ENCODE data around the gene BEGAIN.

BEGAIN gene

GRCh38 chr14:100614803-100615202 is 27.6 kb upstream of the BEGAIN start:
- DNase-seq, result no peak

GRCh38 chr14:100612986-100613385 is 25.8 kb upstream of the BEGAIN start:
- no peak for DNase-seq

DNA sequence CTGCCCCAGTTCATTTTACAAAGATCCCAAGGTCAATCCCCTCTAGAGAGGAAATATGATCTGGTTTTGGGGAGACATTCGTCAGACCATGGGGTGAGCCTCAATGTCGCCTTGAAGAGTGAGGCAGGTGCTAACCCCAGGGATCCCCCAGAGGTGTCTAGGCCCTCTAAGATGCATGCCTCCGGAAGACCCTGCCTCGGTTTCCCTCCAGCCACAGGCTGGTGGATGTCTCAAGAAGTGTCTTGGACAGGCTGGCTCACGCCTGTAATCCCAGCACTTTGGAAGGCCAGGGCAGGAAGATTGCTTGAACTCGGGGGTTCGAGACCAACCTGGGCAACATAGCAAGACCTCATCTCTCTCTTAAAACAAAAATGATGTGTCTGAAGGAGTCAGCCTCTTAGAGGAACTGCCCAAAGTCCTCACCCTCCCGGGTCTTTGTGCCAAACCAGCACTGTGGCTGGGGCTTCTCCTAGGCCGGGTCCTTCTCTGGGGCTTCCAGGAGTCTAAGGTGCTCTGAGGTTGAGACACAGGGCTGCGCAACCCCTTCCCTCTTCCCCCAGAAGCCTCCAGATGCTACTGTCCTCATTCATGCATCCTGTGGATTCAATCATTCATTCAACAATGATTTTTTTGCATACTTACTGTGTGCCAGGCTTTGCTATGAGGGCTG is 24.7 kb upstream of the BEGAIN start:
- DNase-seq, result no peak

DNA sequence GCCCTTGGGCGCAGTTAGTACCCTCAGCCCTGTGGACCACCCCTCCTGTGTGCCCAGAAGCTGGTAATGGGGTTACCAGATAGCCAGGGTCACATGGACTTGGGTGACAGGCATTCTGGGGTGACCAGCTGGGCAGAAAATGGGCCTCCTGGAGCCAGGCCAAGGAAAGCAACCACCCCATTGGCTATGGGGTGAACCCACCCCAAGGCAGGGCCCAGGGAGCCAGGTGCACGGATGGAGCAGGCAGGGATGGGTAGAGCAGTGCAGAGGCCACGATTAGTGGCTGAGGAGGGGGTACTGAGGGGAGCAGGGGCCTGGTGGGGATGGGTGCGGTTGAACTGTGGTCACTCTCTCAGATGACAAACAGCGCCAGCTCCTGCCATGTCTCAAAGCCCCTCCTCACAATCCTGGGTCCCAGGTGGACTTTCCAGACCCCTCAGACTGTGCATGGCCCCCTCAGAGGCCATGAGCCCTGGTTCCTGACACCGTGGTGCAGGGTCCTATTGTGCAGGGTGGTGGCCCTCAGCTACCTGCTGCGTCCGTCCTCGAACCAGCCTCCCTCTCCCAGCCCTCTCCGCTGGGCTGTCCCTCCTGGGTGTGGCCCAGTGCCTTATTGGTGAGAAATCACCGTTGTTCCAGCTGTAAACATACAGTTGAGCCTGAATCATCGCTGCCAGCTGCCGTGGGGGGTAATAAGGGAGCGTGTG is 23.4 kb upstream of the BEGAIN start:
- no peak for DNase-seq

GRCh38 chr14:100609941-100610391 is 22.7 kb upstream of the BEGAIN start:
- no peak for DNase-seq

- DNase-seq, result no peak
These were observed 22.2 kb upstream of the BEGAIN start for GRCh38 chr14:100609331-100609870.

DNA sequence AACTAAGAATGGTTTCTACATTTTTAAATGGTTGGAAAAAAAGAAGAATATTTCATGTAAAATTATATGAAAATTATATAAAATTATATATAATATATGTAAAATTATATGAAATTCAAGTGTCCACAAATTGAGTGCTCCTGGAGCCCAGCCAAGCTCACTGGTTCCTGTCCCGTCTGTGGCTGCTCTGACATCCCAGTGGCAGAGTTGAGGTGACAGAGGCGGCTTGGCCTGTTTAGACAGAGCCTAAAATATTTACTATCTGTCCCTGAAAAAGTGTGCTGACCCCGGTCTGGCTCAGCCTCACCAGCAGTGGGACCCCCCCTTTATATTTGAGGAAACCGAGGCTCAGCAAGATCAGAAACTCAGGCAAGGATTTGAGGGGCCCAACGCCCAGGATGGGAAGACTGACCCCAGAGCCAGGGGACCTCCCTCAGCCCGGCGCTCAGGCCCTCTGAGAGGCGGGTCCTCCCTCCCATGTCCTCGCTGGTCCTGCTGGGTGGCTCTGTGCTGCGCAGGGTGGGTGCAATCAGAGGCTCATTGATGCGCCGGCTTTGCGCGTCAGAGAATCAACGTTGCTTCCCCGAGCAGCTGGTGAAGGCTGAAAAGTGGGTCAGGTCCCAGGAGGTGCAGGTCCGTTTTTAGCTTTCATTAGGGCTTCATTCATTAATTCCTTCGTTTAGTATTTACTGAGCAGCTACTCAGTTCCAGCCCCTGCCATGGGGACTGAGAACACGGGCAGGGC is 21.5 kb upstream of the BEGAIN start:
- no peak for DNase-seq

- no peak for DNase-seq
These were observed 20.8 kb upstream of the BEGAIN start for GRCh38 chr14:100608064-100608463.

- no peak for DNase-seq
These were observed 20.4 kb upstream of the BEGAIN start for GRCh38 chr14:100607611-100607956.

DNA sequence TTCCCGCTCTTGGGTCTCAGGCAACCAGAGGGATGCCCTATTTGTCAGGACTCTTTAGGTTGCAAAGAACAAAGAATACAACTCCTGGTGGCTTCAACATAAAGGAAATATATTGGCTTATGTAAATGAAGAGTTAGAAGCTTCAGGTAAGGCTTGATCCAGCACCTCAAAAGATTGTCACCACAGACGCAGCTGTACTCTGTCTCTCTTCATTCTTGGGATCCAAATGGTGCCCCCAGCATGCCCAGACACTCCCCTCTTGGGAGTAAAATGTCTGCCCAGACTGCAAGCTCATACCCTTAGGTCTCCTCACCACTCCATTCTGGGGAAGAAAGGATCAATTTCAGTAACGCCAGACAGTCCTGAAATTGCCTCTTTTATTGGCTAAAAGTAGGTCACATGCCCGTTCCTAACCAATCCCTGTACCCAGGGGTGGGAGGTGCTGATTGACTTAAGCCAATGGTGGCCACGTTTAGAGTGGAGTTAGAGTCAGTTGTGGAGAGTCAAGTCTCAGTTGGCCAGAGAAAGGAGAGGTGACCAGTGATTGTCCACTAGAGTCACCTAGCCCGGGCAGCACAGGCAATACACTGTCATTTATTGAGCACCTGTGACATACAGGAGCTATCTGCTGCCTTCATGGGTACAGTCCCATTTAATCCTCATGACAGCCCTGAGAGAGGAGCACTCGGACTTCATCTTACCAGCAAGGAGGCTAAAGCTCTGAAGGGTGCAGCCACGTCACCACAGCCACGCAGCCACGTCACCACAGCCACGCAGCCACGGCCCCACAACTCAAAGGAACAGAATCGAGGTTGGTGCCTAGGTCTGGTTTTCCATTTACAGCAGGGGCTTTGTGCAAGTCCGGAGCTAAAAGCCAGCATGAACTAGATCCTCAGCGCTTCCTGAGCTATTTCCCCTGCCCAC is 19.7 kb upstream of the BEGAIN start:
- DNase-seq, result no peak

GRCh38 chr14:100605706-100606686 is 18.8 kb upstream of the BEGAIN start:
- DNase-seq, result no peak

- DNase-seq, result no peak
These were observed 18.0 kb upstream of the BEGAIN start for GRCh38 chr14:100605230-100605629.

DNA sequence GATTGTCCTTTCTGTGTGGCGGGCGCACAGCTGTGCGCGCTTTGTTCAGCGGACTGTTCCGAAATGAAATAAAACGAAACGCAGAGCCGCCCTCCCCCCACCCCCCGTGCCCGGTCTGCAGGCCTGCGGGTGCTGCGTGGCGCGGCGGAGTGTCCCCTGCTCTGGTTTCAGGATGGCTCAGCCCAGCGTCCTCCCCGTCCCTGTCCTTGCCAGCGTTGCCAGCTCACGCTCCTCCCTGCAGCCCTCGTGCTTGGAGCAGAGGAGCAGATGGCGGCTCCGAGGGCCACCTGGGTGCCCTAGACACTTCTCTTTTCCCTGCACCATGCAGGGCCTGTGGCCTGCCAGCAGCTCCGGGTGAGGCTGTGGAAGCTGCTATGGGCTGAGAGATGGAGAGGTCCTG is 17.5 kb upstream of the BEGAIN start:
- DNase-seq, result no peak

- DNase-seq, result no peak
These were observed 16.9 kb upstream of the BEGAIN start for GRCh38 chr14:100604121-100604501.

- no peak for DNase-seq
These were observed 16.3 kb upstream of the BEGAIN start for GRCh38 chr14:100603341-100604120.

GRCh38 chr14:100602621-100603230 is 15.5 kb upstream of the BEGAIN start:
- no peak for DNase-seq

GRCh38 chr14:100601914-100602313 is 14.7 kb upstream of the BEGAIN start:
- DNase-seq, result no peak

DNA sequence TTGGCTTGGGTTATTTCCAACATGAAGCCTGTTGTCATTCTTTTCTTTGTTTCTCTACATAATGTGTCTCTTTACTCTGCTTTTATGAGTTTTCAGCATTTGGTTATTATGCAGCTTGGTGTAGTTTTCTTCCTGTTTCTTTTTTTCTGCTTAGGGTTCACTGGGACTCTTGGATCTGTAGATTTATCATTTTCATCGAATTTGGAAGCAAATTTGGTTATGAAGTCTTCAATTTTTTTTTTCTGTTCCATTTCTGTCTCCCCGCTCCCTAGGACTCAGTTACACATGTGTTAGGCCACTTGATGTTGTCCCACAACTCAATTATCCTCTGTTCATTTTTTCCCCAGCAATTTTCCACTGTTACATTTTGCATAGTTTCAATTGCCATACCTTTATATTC is 13.8 kb upstream of the BEGAIN start:
- DNase-seq, result no peak

- DNase-seq, result no peak
These were observed 12.8 kb upstream of the BEGAIN start for GRCh38 chr14:100599981-100600380.

DNA sequence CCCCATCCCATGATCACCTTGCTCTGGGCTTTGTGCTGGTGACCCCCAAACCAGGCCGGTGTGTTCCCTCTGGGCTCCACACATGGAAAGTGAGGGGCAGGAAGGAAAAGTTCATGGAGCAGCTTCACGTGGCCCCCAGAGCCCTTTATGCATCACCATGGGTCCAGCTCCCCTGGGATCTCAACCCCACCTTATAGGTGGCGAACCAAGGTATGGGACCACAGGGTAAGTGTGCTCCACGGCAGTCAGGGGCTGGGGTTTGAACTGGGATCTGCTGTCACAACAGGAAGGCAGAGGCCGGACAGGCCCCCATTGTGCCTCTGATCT is 7.4 kb upstream of the BEGAIN start:
- DNase-seq, result no peak

Data from NCI-H2107 (cell line).